Activated naive CD4-positive, alpha-beta T cell treated with anti-CD3 and anti-CD28 coated beads, Interleukin-2, amount 50 U/mL, for 24 hours (primary cell): ENCODE data around the gene OR1C1.
"Not testable (repeated sequence)": the region's sequence is repeated elsewhere in the genome, so short reads cannot be mapped to it uniquely, and the experiment has no call there.

ENCODE experiments used
- H3K27ac Mint-ChIP-seq: one replicate; pipeline ENCODE4 v1.8.0; 2021; ENCODE audit warnings: mild to moderate bottlenecking, mixed read lengths
- H3K27me3 Mint-ChIP-seq: one replicate; pipeline ENCODE4 v1.8.0; 2021; ENCODE audit warnings: mixed read lengths
- H3K36me3 Mint-ChIP-seq: one replicate; pipeline ENCODE4 v1.8.0; 2021; ENCODE audit warnings: mixed read lengths
- H3K4me1 Mint-ChIP-seq: one replicate; pipeline ENCODE4 v1.8.0; 2021; ENCODE audit warnings: mixed read lengths
- H3K4me3 Mint-ChIP-seq: one replicate; pipeline ENCODE4 v1.8.0; 2021; ENCODE audit warnings: mild to moderate bottlenecking, mixed read lengths
- H3K9me3 Mint-ChIP-seq: one replicate; pipeline ENCODE4 v1.8.0; 2021; ENCODE audit warnings: mixed read lengths

Gene OR1C1

GRCh38 chr1:247760456-247760855 lies at the start of gene OR1C1:
Gene OR1C1 (minus strand): TSS chr1:247760556. CDS start chr1:247758406, 2,150 bp downstream.
- no peak within 1 kb of the TSS for H3K27ac Mint-ChIP-seq
- H3K4me3 Mint-ChIP-seq = no peak within 1 kb of the TSS
- H3K36me3 Mint-ChIP-seq = no peaks in the 10 kb centered on the region
- no peaks in the 10 kb centered on the region for H3K9me3 Mint-ChIP-seq
- H3K4me1 Mint-ChIP-seq = no peaks in the 10 kb centered on the region
- H3K27me3 Mint-ChIP-seq = no peaks in the 10 kb centered on the region

- H3K27me3 Mint-ChIP-seq = no peaks in the 10 kb centered on the region
- H3K4me3 Mint-ChIP-seq = no peak overlapping the region
- H3K4me1 Mint-ChIP-seq = no peaks in the 10 kb centered on the region
- peaks cover 6% of the 10 kb centered on the region for H3K9me3 Mint-ChIP-seq
- H3K27ac Mint-ChIP-seq = no peak overlapping the region
- H3K36me3 Mint-ChIP-seq = no peaks in the 10 kb centered on the region
Observed at GRCh38 chr1:247797518-247797917, 37.2 kb upstream of the OR1C1 start.

GRCh38 chr1:247769603-247770002 lies 9.2 kb upstream of the OR1C1 start:
- Mint-ChIP-seq H3K36me3 (no peaks in the 10 kb centered on the region), H3K27ac (no peak overlapping the region), H3K9me3 (peaks cover 8% of the 10 kb centered on the region), H3K27me3 (no peaks in the 10 kb centered on the region), H3K4me1 (no peaks in the 10 kb centered on the region), H3K4me3 (no peak overlapping the region)

- H3K36me3 Mint-ChIP-seq, H3K4me1 Mint-ChIP-seq, H3K27me3 Mint-ChIP-seq, H3K27ac Mint-ChIP-seq, H3K9me3 Mint-ChIP-seq, H3K4me3 Mint-ChIP-seq: not testable (repeated sequence)
Observed at GRCh38 chr1:247754311-247754710, 6.0 kb downstream of the OR1C1 start.

GRCh38 chr1:247749870-247750269 lies 10.5 kb downstream of the OR1C1 start:
- H3K27me3 Mint-ChIP-seq = no peaks in the 10 kb centered on the region
- no peak overlapping the region for H3K4me3 Mint-ChIP-seq
- H3K27ac Mint-ChIP-seq = no peak overlapping the region
- H3K9me3 Mint-ChIP-seq = no peaks in the 10 kb centered on the region
- no peaks in the 10 kb centered on the region for H3K4me1 Mint-ChIP-seq
- H3K36me3 Mint-ChIP-seq = no peaks in the 10 kb centered on the region

- Mint-ChIP-seq H3K36me3 (no peaks in the 10 kb centered on the region), H3K27ac (no peak within 1 kb of the TSS), H3K4me1 (no peaks in the 10 kb centered on the region), H3K27me3 (no peaks in the 10 kb centered on the region), H3K9me3 (no peaks in the 10 kb centered on the region), H3K4me3 (no peak within 1 kb of the TSS)
Observed at GRCh38 chr1:247748041-247748440, 12.3 kb downstream of the OR1C1 start, which contains the start of gene OR14A2. Gene OR14A2 (minus strand): TSS chr1:247748141.

GRCh38 chr1:247747616-247748015 lies 12.7 kb downstream of the OR1C1 start:
- H3K9me3 Mint-ChIP-seq = no peaks in the 10 kb centered on the region
- H3K27ac Mint-ChIP-seq = no peak overlapping the region
- no peaks in the 10 kb centered on the region for H3K36me3 Mint-ChIP-seq
- H3K4me1 Mint-ChIP-seq = no peaks in the 10 kb centered on the region
- no peaks in the 10 kb centered on the region for H3K27me3 Mint-ChIP-seq
- no peak overlapping the region for H3K4me3 Mint-ChIP-seq

GRCh38 chr1:247746391-247746935 lies 13.9 kb downstream of the OR1C1 start:
- H3K27me3 Mint-ChIP-seq = no peaks in the 10 kb centered on the region
- H3K9me3 Mint-ChIP-seq = no peaks in the 10 kb centered on the region
- no peak overlapping the region for H3K4me3 Mint-ChIP-seq
- no peaks in the 10 kb centered on the region for H3K4me1 Mint-ChIP-seq
- no peak overlapping the region for H3K27ac Mint-ChIP-seq
- no peaks in the 10 kb centered on the region for H3K36me3 Mint-ChIP-seq

GRCh38 chr1:247742215-247742760 lies 18.1 kb downstream of the OR1C1 start:
- not testable (repeated sequence) for H3K4me1 Mint-ChIP-seq, H3K27me3 Mint-ChIP-seq, H3K9me3 Mint-ChIP-seq, H3K4me3 Mint-ChIP-seq, H3K36me3 Mint-ChIP-seq, H3K27ac Mint-ChIP-seq

GRCh38 chr1:247741756-247742155 lies 18.6 kb downstream of the OR1C1 start:
- H3K27ac Mint-ChIP-seq = no peak overlapping the region
- no peak overlapping the region for H3K4me3 Mint-ChIP-seq
- no peaks in the 10 kb centered on the region for H3K9me3 Mint-ChIP-seq
- no peaks in the 10 kb centered on the region for H3K4me1 Mint-ChIP-seq
- no peaks in the 10 kb centered on the region for H3K36me3 Mint-ChIP-seq
- H3K27me3 Mint-ChIP-seq = peaks cover 2% of the 10 kb centered on the region

GRCh38 chr1:247740721-247741120 lies 19.6 kb downstream of the OR1C1 start:
- no peaks in the 10 kb centered on the region for H3K4me1 Mint-ChIP-seq
- no peak overlapping the region for H3K27ac Mint-ChIP-seq
- H3K36me3 Mint-ChIP-seq = no peaks in the 10 kb centered on the region
- peaks cover 2% of the 10 kb centered on the region for H3K27me3 Mint-ChIP-seq
- no peaks in the 10 kb centered on the region for H3K9me3 Mint-ChIP-seq
- no peak overlapping the region for H3K4me3 Mint-ChIP-seq

- no peaks in the 10 kb centered on the region for H3K36me3 Mint-ChIP-seq
- no peak within 1 kb of the TSS for H3K27ac Mint-ChIP-seq
- peaks cover 2% of the 10 kb centered on the region for H3K27me3 Mint-ChIP-seq
Observed at GRCh38 chr1:247738315-247738714, 22.0 kb downstream of the OR1C1 start, which contains the start of gene OR14K1. Gene OR14K1 (plus strand): TSS chr1:247738615. CDS start chr1:247738615, 0 bp downstream.

GRCh38 chr1:247721222-247721621 lies 39.1 kb downstream of the OR1C1 start:
- no peak overlapping the region for H3K4me3 Mint-ChIP-seq
- no peak overlapping the region for H3K27ac Mint-ChIP-seq
- no peaks in the 10 kb centered on the region for H3K36me3 Mint-ChIP-seq
- no peaks in the 10 kb centered on the region for H3K27me3 Mint-ChIP-seq
- peaks cover 15% of the 10 kb centered on the region for H3K9me3 Mint-ChIP-seq
- no peaks in the 10 kb centered on the region for H3K4me1 Mint-ChIP-seq

More at GRCh38 chr1:247738315-247738714, 22.0 kb downstream of the OR1C1 start, which contains the start of gene OR14K1:
- no peaks in the 10 kb centered on the region for H3K4me1 Mint-ChIP-seq
- H3K9me3 Mint-ChIP-seq = no peaks in the 10 kb centered on the region
- H3K4me3 Mint-ChIP-seq = no peak within 1 kb of the TSS

- Mint-ChIP-seq H3K27me3 (no peaks in the 10 kb centered on the region), H3K4me1 (no peaks in the 10 kb centered on the region), H3K4me3 (no peak within 1 kb of the TSS), H3K27ac (no peak within 1 kb of the TSS), H3K9me3 (peaks cover 3% of the 10 kb centered on the region), H3K36me3 (no peaks in the 10 kb centered on the region)
Observed at GRCh38 chr1:247716546-247716945, 43.8 kb downstream of the OR1C1 start, which contains the start of gene OR6F1. Gene OR6F1 (minus strand): TSS chr1:247716646. CDS start chr1:247712755, 3,891 bp downstream.

- no peaks in the 10 kb centered on the region for H3K4me1 Mint-ChIP-seq
- H3K4me3 Mint-ChIP-seq = no peak overlapping the region
- H3K27me3 Mint-ChIP-seq = no peaks in the 10 kb centered on the region
- H3K36me3 Mint-ChIP-seq = no peaks in the 10 kb centered on the region
- H3K9me3 Mint-ChIP-seq = peaks cover 3% of the 10 kb centered on the region
- no peak overlapping the region for H3K27ac Mint-ChIP-seq
Observed at GRCh38 chr1:247713753-247714152, 46.6 kb downstream of the OR1C1 start.

GRCh38 chr1:247710681-247711080 lies 49.7 kb downstream of the OR1C1 start:
- not testable (repeated sequence) for H3K27me3 Mint-ChIP-seq, H3K4me3 Mint-ChIP-seq, H3K36me3 Mint-ChIP-seq, H3K9me3 Mint-ChIP-seq, H3K27ac Mint-ChIP-seq, H3K4me1 Mint-ChIP-seq
